ENCODE data around the gene PARP4. TPM values are rescaled to one million over a fixed set of nuclear protein-coding genes. Genes with fewer than 3 reads are reported as not detected.
"Not testable (repeated sequence)": the region's sequence is repeated elsewhere in the genome, so short reads cannot be mapped to it uniquely, and the experiment has no call there.

PARP4 gene
- total RNA-seq, 1 experiment from 2014 or later: 25.9 TPM

DNA sequence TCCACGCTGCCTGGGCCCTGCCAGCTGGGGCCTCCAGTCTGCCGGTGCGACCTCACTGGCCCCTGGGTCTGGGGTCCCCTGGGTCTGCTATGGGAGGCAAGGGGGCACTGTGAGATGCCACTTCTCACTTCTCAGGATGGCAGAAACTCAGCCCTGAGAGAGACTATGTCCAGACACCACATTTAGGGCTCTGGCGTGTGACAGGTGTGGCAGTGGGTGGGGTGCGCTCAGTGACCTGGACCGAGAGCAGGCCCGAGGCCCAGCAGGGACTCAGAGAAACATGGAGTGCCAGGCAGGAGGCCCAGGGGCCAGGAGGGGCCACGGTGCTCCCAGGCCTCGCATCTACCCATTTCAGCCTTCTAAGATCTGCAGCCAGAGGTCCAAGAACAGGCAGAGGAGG lies 121.8 kb downstream of the PARP4 start:
- not testable (repeated sequence) for H2BK20ac ChIP-seq (ENCODE audit: low read depth, low read length, poor library complexity, severe bottlenecking); H3K79me1 ChIP-seq (ENCODE audit: insufficient read depth, low read depth, low read length, poor library complexity, severe bottlenecking)
- WGBS (ENCODE audit: extremely low coverage, insufficient read length, low lambda C conversion rate): no CpG with 5 or more reads among the region's 9 CpGs

More for the DNA sequence above, 121.8 kb downstream of the PARP4 start:
- not testable (repeated sequence) for H2AK5ac ChIP-seq (ENCODE audit: insufficient read length, low read length); H2AFZ ChIP-seq (ENCODE audit: low read length); H3K9me3 ChIP-seq (ENCODE audit: control insufficient read depth, low read depth, low read length); H3T11ph ChIP-seq (ENCODE audit: low read length); H4K5ac ChIP-seq (ENCODE audit: insufficient read length, low read depth, low read length); H3K79me2 ChIP-seq (ENCODE audit: insufficient read depth, low read length); H3K27ac Mint-ChIP-seq; H3K9ac ChIP-seq (ENCODE audit: extremely low read depth, insufficient read length, low read length); H3K4me1 ChIP-seq (ENCODE audit: insufficient read depth, low read length); H2BK120ac ChIP-seq (ENCODE audit: low read depth, low read length, poor library complexity, severe bottlenecking); H3K14ac ChIP-seq (ENCODE audit: insufficient read depth, low read length); H3K4me3 Mint-ChIP-seq; H3K23me2 ChIP-seq (ENCODE audit: insufficient read length, low read depth, low read length, poor library complexity, severe bottlenecking); H4K8ac ChIP-seq (replicated peaks; ENCODE audit: insufficient read length, low read depth, low read length); H3K27me3 Mint-ChIP-seq (ENCODE audit: low read depth); H3K4me2 ChIP-seq (ENCODE audit: insufficient read depth, insufficient read length, low read length); H3K27ac ChIP-seq (ENCODE audit: insufficient read length, low read depth, low read length); H3K56ac ChIP-seq (ENCODE audit: insufficient read length, low read depth, low read length); H3K27me3 ChIP-seq (ENCODE audit: insufficient read depth, low read length); H3K36me3 Mint-ChIP-seq (ENCODE audit: insufficient read depth in 1 of 3, low read depth in 3 of 3); H4K91ac ChIP-seq (ENCODE audit: insufficient read length, low read depth, low read length); H2BK5ac ChIP-seq (ENCODE audit: insufficient read length, low read length); H2BK15ac ChIP-seq (ENCODE audit: low read depth, low read length); H3K9me3 Mint-ChIP-seq; DNase-seq; H3K18ac ChIP-seq (ENCODE audit: insufficient read length, low read depth, low read length); H3K4ac ChIP-seq (ENCODE audit: low read depth, low read length); H4K20me1 ChIP-seq (ENCODE audit: control insufficient read depth, insufficient read depth, insufficient read length); H3K23ac ChIP-seq (ENCODE audit: insufficient read length, low read depth, low read length); H3K4me1 Mint-ChIP-seq; H2BK12ac ChIP-seq (ENCODE audit: insufficient read length, low read depth, low read length)

Measured in H9 (cell line).